ENCODE data around the gene COL6A1. TPM values are rescaled to one million over a fixed set of nuclear protein-coding genes. Genes with fewer than 3 reads are reported as not detected.

COL6A1 gene
- total and polyA plus RNA-seq, 4 experiments from 2014 or later, result 0.87 to 6.0 (median 5.2) TPM; not detected in 1

DNA sequence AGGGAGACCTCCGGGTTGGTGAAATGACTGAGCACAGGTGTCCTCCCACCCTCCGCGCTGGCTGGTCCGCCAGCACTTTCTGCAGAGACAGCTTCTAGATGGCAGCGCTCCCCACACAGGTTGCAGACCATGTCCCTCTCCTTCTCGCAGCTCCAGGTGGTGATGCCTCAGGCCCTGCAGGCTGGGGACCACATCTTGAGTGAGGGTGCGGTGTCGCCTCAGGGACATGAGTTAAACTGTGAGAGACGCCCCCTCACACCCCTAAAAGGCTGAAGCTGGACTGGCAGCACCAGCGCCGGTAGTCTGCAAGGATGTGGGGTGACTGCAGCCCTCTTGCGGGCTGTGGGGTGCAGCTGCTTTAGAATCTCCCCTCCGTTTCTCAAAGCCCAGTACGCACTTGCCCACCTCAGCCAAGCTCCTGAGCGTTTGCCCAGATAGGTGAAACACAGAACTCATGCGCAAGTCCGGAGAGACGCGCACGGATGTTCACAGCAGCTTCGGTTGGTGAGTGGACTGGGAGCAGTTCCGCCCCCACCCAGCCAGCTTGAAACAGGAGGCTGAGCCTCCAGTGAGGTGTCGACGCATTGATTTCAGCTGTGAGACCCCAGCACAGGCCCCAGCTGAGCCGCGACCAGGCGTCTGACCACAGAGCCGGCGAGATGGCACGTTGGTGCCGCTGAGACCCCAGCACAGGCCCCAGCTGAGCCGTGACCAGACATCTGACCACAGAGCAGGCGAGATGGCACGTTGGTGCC lies 28.6 kb downstream of the COL6A1 start:
- H3K4me1 Mint-ChIP-seq, result peaks cover 0 to 4% (median 0%) of the 10 kb centered on the region in 4 donors
- peaks cover 0 to 3% (median 1%) of the 10 kb centered on the region in 8 donors for H3K9me3 Mint-ChIP-seq
- no peaks in the 10 kb centered on the region for H3K36me3 Mint-ChIP-seq

DNA sequence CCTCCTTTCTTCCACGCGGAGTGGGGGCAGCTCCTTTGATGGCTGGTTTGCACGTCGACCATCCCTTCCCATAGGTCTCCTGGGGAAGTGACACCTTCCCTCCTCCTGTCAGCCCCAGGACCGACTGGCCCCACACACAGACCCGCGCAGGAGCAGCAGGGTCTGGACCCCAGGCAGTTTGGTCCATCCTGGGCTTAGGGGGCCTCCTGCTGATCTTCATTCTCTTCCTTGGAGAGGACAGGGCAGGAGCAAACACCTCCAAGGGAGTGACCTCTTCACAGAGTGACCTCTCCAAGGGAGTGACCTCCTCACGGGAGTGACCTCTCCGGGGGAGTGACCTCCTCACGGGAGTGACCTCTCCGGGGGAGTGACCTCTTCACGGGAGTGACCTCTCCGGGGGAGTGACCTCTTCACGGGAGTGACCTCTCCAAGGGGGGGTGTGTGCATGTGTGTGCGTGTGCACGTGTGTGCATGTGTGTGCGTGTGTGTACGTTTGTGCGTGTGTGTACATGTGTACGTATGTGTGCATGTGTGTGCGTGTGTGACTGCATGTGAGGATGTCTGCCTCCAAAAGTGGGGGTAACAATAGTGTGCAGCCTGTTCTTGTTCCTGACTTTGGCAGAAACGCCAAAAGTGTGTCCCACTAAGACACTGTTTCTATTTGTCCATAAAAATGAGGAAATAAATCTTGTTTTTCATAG lies 29.8 kb downstream of the COL6A1 start:
- Mint-ChIP-seq H3K4me1 (peaks cover 0 to 4% (median 0%) of the 10 kb centered on the region in 4 donors), H3K9me3 (peaks cover 0 to 3% (median 1%) of the 10 kb centered on the region in 8 donors), H3K4me3 (no peak overlapping the region), H3K27ac (no peak overlapping the region), H3K36me3 (no peaks in the 10 kb centered on the region), H3K27me3 (peaks cover 11 to 14% of the 10 kb centered on the region in 2 donors)
- no peaks in the 10 kb centered on the region for H3K27me3 ChIP-seq (ENCODE audit: insufficient read depth, low read length)
- no peak overlapping the region for H3K4me3 ChIP-seq (ENCODE audit: low read length in 2 of 2)
- intact Hi-C loops (cut with micrococcal nuclease), result no loop called here
- H3K4me1 ChIP-seq (ENCODE audit: insufficient read depth, low read length), result no peaks in the 10 kb centered on the region
- no peaks in the 10 kb centered on the region for H3K9me3 ChIP-seq (ENCODE audit: control insufficient read depth in 1 of 2, low read length in 2 of 2)
- ChIA-PET POLR2A (ENCODE audit: partially characterized antibody) (no interaction called here), CTCF (ENCODE audit: partially characterized antibody) (no interaction called here)
- H3K27ac ChIP-seq (ENCODE audit: low read depth, low read length), result no peak overlapping the region
- no peaks in the 10 kb centered on the region for H3K36me3 ChIP-seq (ENCODE audit: insufficient read depth, low read length)
- DNase-seq, result no peak

More for the DNA sequence above, 28.6 kb downstream of the COL6A1 start:
- POLR2A ChIA-PET (ENCODE audit: partially characterized antibody), result no interaction called here
- Histone ChIP-seq H3K27ac (ENCODE audit: low read depth, low read length) (no peak overlapping the region), H3K9me3 (ENCODE audit: control insufficient read depth in 1 of 2, low read length in 2 of 2) (no peaks in the 10 kb centered on the region), H3K27me3 (ENCODE audit: insufficient read depth, low read length) (no peaks in the 10 kb centered on the region), H3K36me3 (ENCODE audit: insufficient read depth, low read length) (no peaks in the 10 kb centered on the region), H3K4me1 (ENCODE audit: insufficient read depth, low read length) (no peaks in the 10 kb centered on the region), H3K4me3 (ENCODE audit: low read length in 2 of 2) (no peak overlapping the region)
- Mint-ChIP-seq H3K27ac (no peak overlapping the region), H3K4me3 (no peak overlapping the region), H3K27me3 (peaks cover 9% of the 10 kb centered on the region in 2 donors)
- CTCF ChIA-PET (ENCODE audit: partially characterized antibody), result no interaction called here
- DNase-seq, result no peak
- intact Hi-C loops (cut with micrococcal nuclease), result no loop called here

DNA sequence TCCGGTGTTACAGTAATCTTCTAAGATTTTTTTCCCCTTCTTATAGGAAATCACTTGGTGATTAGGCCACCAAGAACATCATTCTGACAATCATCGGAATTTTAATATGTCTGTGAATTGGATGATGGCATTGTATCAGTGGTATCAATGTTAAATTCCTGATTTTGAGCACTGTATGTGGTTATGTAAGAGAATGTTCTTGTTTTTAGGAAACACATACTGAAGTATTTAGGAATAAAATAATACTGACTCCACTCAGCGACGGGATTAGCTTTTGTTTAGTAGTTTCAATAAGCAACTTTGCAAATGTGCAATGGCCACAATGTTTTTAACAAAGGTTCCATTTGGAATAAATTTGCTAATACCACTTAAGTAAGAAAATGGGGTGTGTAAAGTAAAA lies 30.6 kb downstream of the COL6A1 start:
- no peak overlapping the region for H3K27ac Mint-ChIP-seq
- no peaks in the 10 kb centered on the region for H3K27me3 ChIP-seq (ENCODE audit: insufficient read depth, low read length)
- H3K4me1 ChIP-seq (ENCODE audit: insufficient read depth, low read length), result no peaks in the 10 kb centered on the region
- CTCF ChIA-PET (ENCODE audit: partially characterized antibody), result no interaction called here
- H3K36me3 ChIP-seq (ENCODE audit: insufficient read depth, low read length), result no peaks in the 10 kb centered on the region
- intact Hi-C loops (cut with micrococcal nuclease), result no loop called here
- H3K27ac ChIP-seq (ENCODE audit: low read depth, low read length), result no peak overlapping the region
- POLR2A ChIA-PET (ENCODE audit: partially characterized antibody), result no interaction called here
- peaks cover 0 to 3% (median 1%) of the 10 kb centered on the region in 8 donors for H3K9me3 Mint-ChIP-seq
- DNase-seq, result no peak
- H3K36me3 Mint-ChIP-seq, result no peaks in the 10 kb centered on the region
- no peaks in the 10 kb centered on the region for H3K9me3 ChIP-seq (ENCODE audit: control insufficient read depth in 1 of 2, low read length in 2 of 2)
- peaks cover 15% of the 10 kb centered on the region in 2 donors for H3K27me3 Mint-ChIP-seq
- H3K4me1 Mint-ChIP-seq, result peaks cover 0 to 4% (median 0%) of the 10 kb centered on the region in 4 donors
- no peak overlapping the region for H3K4me3 Mint-ChIP-seq
- H3K4me3 ChIP-seq (ENCODE audit: low read length in 2 of 2), result no peak overlapping the region

DNA sequence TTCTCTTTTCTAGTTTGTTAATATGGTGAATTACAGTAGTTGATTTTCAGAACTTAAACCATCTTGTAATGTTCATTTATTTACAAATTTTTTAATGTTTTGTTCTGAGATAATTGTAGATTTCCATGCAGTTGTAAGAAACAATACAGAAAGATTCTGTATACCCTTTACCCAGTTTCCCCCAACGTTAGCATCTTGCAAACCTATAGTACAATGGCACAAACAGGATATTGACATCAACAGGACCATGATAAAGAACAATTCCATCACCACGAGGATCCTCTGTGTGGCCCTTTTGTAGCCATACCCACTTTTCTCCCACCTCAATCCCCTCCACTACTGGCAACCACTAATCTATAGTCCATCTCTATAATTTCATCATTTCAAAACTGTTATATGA lies 33.3 kb downstream of the COL6A1 start:
- peaks cover 26 to 34% of the 10 kb centered on the region in 2 donors for H3K27me3 Mint-ChIP-seq
- no peak overlapping the region for H3K27ac ChIP-seq (ENCODE audit: low read depth, low read length)
- intact Hi-C loops (cut with micrococcal nuclease), result no loop called here

DNA sequence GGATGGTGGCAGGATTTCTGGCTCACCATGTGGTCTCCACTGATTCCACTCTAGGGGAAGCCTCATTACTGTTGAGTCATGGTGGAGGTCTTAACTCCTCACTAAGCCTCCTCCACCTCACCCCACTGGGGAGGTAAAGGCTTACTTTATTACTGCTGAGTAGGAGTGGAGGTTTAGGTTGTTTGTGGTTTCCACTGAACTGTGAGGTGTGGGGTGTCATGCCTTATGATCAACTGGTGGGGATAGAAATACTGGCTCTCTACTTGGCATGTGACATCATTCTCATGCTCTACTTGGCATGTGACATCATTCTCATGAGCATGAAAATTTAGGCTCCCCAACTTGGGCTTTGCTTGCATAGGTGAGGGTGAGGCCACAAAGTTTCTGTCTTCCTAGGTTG lies 35.6 kb downstream of the COL6A1 start:
- no peak overlapping the region for H3K27ac Mint-ChIP-seq
- intact Hi-C loops (cut with micrococcal nuclease), result no loop called here

More for the DNA sequence above, 33.3 kb downstream of the COL6A1 start:
- no peaks in the 10 kb centered on the region for H3K4me1 ChIP-seq (ENCODE audit: insufficient read depth, low read length)
- Mint-ChIP-seq H3K27ac (no peak overlapping the region), H3K4me1 (no peaks in the 10 kb centered on the region), H3K4me3 (no peak overlapping the region), H3K9me3 (peaks cover 0 to under 1% (median 0%) of the 10 kb centered on the region in 8 donors), H3K36me3 (no peaks in the 10 kb centered on the region)
- ChIA-PET POLR2A (ENCODE audit: partially characterized antibody) (no interaction called here), CTCF (ENCODE audit: partially characterized antibody) (no interaction called here)
- no peak for DNase-seq
- no peak overlapping the region for H3K4me3 ChIP-seq (ENCODE audit: low read length in 2 of 2)
- H3K36me3 ChIP-seq (ENCODE audit: insufficient read depth, low read length), result no peaks in the 10 kb centered on the region
- H3K9me3 ChIP-seq (ENCODE audit: control insufficient read depth in 1 of 2, low read length in 2 of 2), result no peaks in the 10 kb centered on the region
- no peaks in the 10 kb centered on the region for H3K27me3 ChIP-seq (ENCODE audit: insufficient read depth, low read length)

DNA sequence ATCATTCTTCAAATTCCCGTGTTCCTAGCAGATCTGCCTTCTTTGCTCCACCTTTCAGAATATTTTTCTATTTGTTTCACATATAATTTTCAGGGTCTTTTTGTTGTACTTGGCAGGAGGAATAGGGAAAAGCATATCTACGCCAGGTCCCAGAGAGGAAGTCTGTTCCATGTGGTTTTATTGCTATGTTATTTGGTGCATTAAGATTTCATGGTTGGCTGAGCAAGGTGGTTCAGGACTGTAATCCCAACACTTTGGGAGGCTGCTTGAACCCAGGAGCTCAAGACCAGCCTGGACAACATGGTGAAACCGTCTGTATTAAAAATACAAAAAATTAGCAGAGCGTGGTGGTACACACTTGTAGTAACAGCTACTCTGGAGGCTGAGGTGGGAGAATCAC lies 36.1 kb downstream of the COL6A1 start:
- Mint-ChIP-seq H3K4me3 (no peak overlapping the region), H3K36me3 (no peaks in the 10 kb centered on the region), H3K27ac (no peak overlapping the region), H3K9me3 (no peaks in the 10 kb centered on the region), H3K27me3 (peaks cover 33 to 36% of the 10 kb centered on the region in 2 donors), H3K4me1 (no peaks in the 10 kb centered on the region)
- no peaks in the 10 kb centered on the region for H3K4me1 ChIP-seq (ENCODE audit: insufficient read depth, low read length)
- no peaks in the 10 kb centered on the region for H3K27me3 ChIP-seq (ENCODE audit: insufficient read depth, low read length)
- no peak for DNase-seq
- H3K36me3 ChIP-seq (ENCODE audit: insufficient read depth, low read length), result no peaks in the 10 kb centered on the region
- CTCF ChIA-PET (ENCODE audit: partially characterized antibody), result no interaction called here
- no peak overlapping the region for H3K4me3 ChIP-seq (ENCODE audit: low read length in 2 of 2)
- no peak overlapping the region for H3K27ac ChIP-seq (ENCODE audit: low read depth, low read length)
- no peaks in the 10 kb centered on the region for H3K9me3 ChIP-seq (ENCODE audit: control insufficient read depth in 1 of 2, low read length in 2 of 2)
- POLR2A ChIA-PET (ENCODE audit: partially characterized antibody), result no interaction called here
- intact Hi-C loops (cut with micrococcal nuclease), result no loop called here

More for the DNA sequence above, 35.6 kb downstream of the COL6A1 start:
- Histone ChIP-seq H3K4me3 (ENCODE audit: low read length in 2 of 2) (no peak overlapping the region), H3K27me3 (ENCODE audit: insufficient read depth, low read length) (no peaks in the 10 kb centered on the region), H3K4me1 (ENCODE audit: insufficient read depth, low read length) (no peaks in the 10 kb centered on the region), H3K27ac (ENCODE audit: low read depth, low read length) (no peak overlapping the region), H3K9me3 (ENCODE audit: control insufficient read depth in 1 of 2, low read length in 2 of 2) (no peaks in the 10 kb centered on the region), H3K36me3 (ENCODE audit: insufficient read depth, low read length) (no peaks in the 10 kb centered on the region)
- peaks cover 35 to 37% of the 10 kb centered on the region in 2 donors for H3K27me3 Mint-ChIP-seq
- CTCF ChIA-PET (ENCODE audit: partially characterized antibody), result no interaction called here
- no peak overlapping the region for H3K4me3 Mint-ChIP-seq
- H3K9me3 Mint-ChIP-seq, result no peaks in the 10 kb centered on the region
- POLR2A ChIA-PET (ENCODE audit: partially characterized antibody), result no interaction called here
- DNase-seq, result no peak
- H3K4me1 Mint-ChIP-seq, result no peaks in the 10 kb centered on the region
- no peaks in the 10 kb centered on the region for H3K36me3 Mint-ChIP-seq

DNA sequence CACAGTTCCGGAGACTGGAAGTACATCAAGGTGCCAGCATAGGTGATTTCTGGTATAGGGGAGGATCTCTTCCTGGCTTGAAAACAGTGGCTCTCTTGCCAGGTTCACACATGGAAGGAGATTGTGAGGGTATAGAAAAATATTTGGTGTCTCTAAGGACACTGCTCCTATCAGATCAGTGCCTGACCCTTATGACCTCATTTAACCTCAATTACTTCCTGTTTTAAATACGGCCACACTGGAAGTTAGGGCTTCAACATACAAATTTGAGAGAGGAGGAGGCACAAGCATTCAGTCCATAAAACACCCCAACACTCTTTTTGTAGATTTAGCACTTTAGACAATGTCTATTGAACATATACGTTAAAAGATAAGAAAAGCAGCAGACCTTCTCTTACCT lies 37.0 kb downstream of the COL6A1 start:
- peaks cover 31 to 34% of the 10 kb centered on the region in 2 donors for H3K27me3 Mint-ChIP-seq
- POLR2A ChIA-PET (ENCODE audit: partially characterized antibody), result no interaction called here

More for the DNA sequence above, 37.0 kb downstream of the COL6A1 start:
- no peak overlapping the region for H3K4me3 Mint-ChIP-seq
- no peaks in the 10 kb centered on the region for H3K9me3 Mint-ChIP-seq
- DNase-seq, result no peak
- no peaks in the 10 kb centered on the region for H3K4me1 Mint-ChIP-seq
- no peak overlapping the region for H3K4me3 ChIP-seq (ENCODE audit: low read length in 2 of 2)
- H3K36me3 ChIP-seq (ENCODE audit: insufficient read depth, low read length), result no peaks in the 10 kb centered on the region
- H3K4me1 ChIP-seq (ENCODE audit: insufficient read depth, low read length), result no peaks in the 10 kb centered on the region
- intact Hi-C loops (cut with micrococcal nuclease), result no loop called here
- H3K9me3 ChIP-seq (ENCODE audit: control insufficient read depth in 1 of 2, low read length in 2 of 2), result no peaks in the 10 kb centered on the region
- no peaks in the 10 kb centered on the region for H3K27me3 ChIP-seq (ENCODE audit: insufficient read depth, low read length)
- no peak overlapping the region for H3K27ac Mint-ChIP-seq
- no peak overlapping the region for H3K27ac ChIP-seq (ENCODE audit: low read depth, low read length)
- CTCF ChIA-PET (ENCODE audit: partially characterized antibody), result no interaction called here
- no peaks in the 10 kb centered on the region for H3K36me3 Mint-ChIP-seq
